HG03520 (cell line): Measurements from ENCODE around the gene ZCRB1.

Source experiments
- ATAC-seq: cut with Tn5 transposase; IDR thresholded peaks from one replicate; pipeline ENCODE4 v1.9.1; 2021; ENCODE audit warnings: mild to moderate bottlenecking, moderate library complexity; ENCODE audit not compliant: unreplicated experiment

Gene ZCRB1

GRCh38 chr12:42283739-42284138 is 42.2 kb downstream of the ZCRB1 start:
- ATAC-seq = no peak

- no peak for ATAC-seq
Measured at GRCh38 chr12:42282294-42282693, 43.6 kb downstream of the ZCRB1 start.

GRCh38 chr12:42281844-42282243 is 44.0 kb downstream of the ZCRB1 start:
- ATAC-seq = no peak

- no peak for ATAC-seq
Measured at GRCh38 chr12:42281278-42281677, 44.6 kb downstream of the ZCRB1 start.

GRCh38 chr12:42278128-42278510 is 47.8 kb downstream of the ZCRB1 start:
- ATAC-seq = no peak

GRCh38 chr12:42277396-42278127 is 48.3 kb downstream of the ZCRB1 start:
- no peak for ATAC-seq

- no peak for ATAC-seq
Measured at GRCh38 chr12:42275499-42275898, 50.4 kb downstream of the ZCRB1 start.

- ATAC-seq = no peak
Measured at GRCh38 chr12:42273706-42274105, 52.2 kb downstream of the ZCRB1 start.

GRCh38 chr12:42270596-42270995 is 55.3 kb downstream of the ZCRB1 start:
- ATAC-seq = no peak

- ATAC-seq = no peak
Measured at GRCh38 chr12:42267413-42268190, 58.3 kb downstream of the ZCRB1 start.

GRCh38 chr12:42266579-42267230 is 59.2 kb downstream of the ZCRB1 start:
- ATAC-seq = no peak

GRCh38 chr12:42262271-42262670 is 63.6 kb downstream of the ZCRB1 start:
- no peak for ATAC-seq
